Stimulated activated CD4-positive, alpha-beta T cell treated with anti-CD3 and anti-CD28 coated beads, Interleukin-1b, Interleukin-23, amount 100 ng/mL, for 48 hours (primary cell): ENCODE measurements around the gene MYMK.

Source experiments
- DNase-seq: peaks from one replicate; pipeline ENCODE4 v3.0.0-alpha.2; 2020

The MYMK gene

GRCh38 chr9:133533857-133534256 is 9.1 kb upstream of the MYMK start:
- no peak for DNase-seq

GRCh38 chr9:133532937-133533668 is 8.3 kb upstream of the MYMK start:
- DNase-seq = peak; percentile 82

GRCh38 chr9:133531293-133531692 is 6.5 kb upstream of the MYMK start:
- no peak for DNase-seq

- DNase-seq = no peak
Observed at GRCh38 chr9:133529874-133530273, 5.1 kb upstream of the MYMK start.

GRCh38 chr9:133529457-133529856 is 4.7 kb upstream of the MYMK start:
- no peak for DNase-seq

- DNase-seq = no peak
Observed at GRCh38 chr9:133528876-133529241, 4.1 kb upstream of the MYMK start.

- DNase-seq = no peak
Observed at GRCh38 chr9:133528001-133528875, 3.5 kb upstream of the MYMK start.

GRCh38 chr9:133527444-133527920 is 2.7 kb upstream of the MYMK start:
- no peak for DNase-seq

GRCh38 chr9:133526721-133527321 is 2.1 kb upstream of the MYMK start:
- no peak for DNase-seq

GRCh38 chr9:133525677-133526076 is 918 bp upstream of the MYMK start:
- no peak for DNase-seq

GRCh38 chr9:133524146-133524545 is 613 bp downstream of the MYMK start:
- no peak for DNase-seq

GRCh38 chr9:133523106-133523505 is 1.7 kb downstream of the MYMK start:
- DNase-seq = no peak

GRCh38 chr9:133522073-133522910 is 2.5 kb downstream of the MYMK start:
- no peak for DNase-seq

GRCh38 chr9:133521122-133522072 is 3.4 kb downstream of the MYMK start:
- no peak for DNase-seq

- no peak for DNase-seq
Observed at GRCh38 chr9:133520121-133520835, 4.5 kb downstream of the MYMK start.

- no peak for DNase-seq
Observed at GRCh38 chr9:133519693-133520092, 5.1 kb downstream of the MYMK start.

- DNase-seq = no peak
Observed at GRCh38 chr9:133518706-133519449, 5.9 kb downstream of the MYMK start.

- no peak for DNase-seq
Observed at GRCh38 chr9:133518200-133518599, 6.6 kb downstream of the MYMK start.

- DNase-seq = no peak
Observed at GRCh38 chr9:133517711-133518110, 7.0 kb downstream of the MYMK start.

- no peak for DNase-seq
Observed at GRCh38 chr9:133516961-133517350, 7.8 kb downstream of the MYMK start.
